Neuronal stem cell (in vitro differentiated cells): Measurements from ENCODE around the gene PIK3CG.

Source experiments
- DNase-seq: peaks from one replicate; pipeline ENCODE4 v3.0.0-alpha.2; 2013; ENCODE audit warnings: low spot score
- H2AFZ ChIP-seq: one replicate; pipeline ENCODE4 v1.6.1; 2013; ENCODE audit warnings: mild to moderate bottlenecking, low read length, inconsistent platforms
- H2AK5ac ChIP-seq: 2 replicates; pipeline ENCODE4 v1.6.1; 2013; ENCODE audit warnings: low read depth, mild to moderate bottlenecking, inconsistent platforms, low read length, moderate library complexity, mixed read lengths
- H2BK120ac ChIP-seq: 2 replicates; pipeline ENCODE4 v1.6.1; 2013; ENCODE audit warnings: low read depth, mild to moderate bottlenecking, inconsistent platforms, low read length, moderate library complexity, mixed read lengths
- H2BK12ac ChIP-seq: one replicate; pipeline ENCODE4 v1.6.1; 2013; ENCODE audit warnings: low read length, inconsistent platforms
- H2BK15ac ChIP-seq: 2 replicates; pipeline ENCODE4 v1.6.1; 2013; ENCODE audit warnings: mild to moderate bottlenecking, low read length, inconsistent platforms, mixed read lengths
- H2BK5ac ChIP-seq: one replicate; pipeline ENCODE4 v1.6.1; 2013; ENCODE audit warnings: inconsistent platforms, mild to moderate bottlenecking, low read length, moderate library complexity
- H3K14ac ChIP-seq: one replicate; pipeline ENCODE4 v1.6.1; 2013; ENCODE audit warnings: low read length, inconsistent platforms
- H3K18ac ChIP-seq: 2 replicates; pipeline ENCODE4 v1.6.1; 2013; ENCODE audit warnings: low read length, inconsistent platforms
- H3K23ac ChIP-seq: 2 replicates; pipeline ENCODE4 v1.6.1; 2013; ENCODE audit warnings: low read depth, mild to moderate bottlenecking, mixed read lengths, low read length, inconsistent platforms; ENCODE audit not compliant: poor library complexity
- H3K27ac ChIP-seq: replicated peaks from 3 replicates; pipeline ENCODE4 v1.5.1; 2013; ENCODE audit warnings: low read length, inconsistent platforms
- H3K27me3 ChIP-seq, 3 experiments: 2 replicates each; pipeline ENCODE4 v1.6.1; 2013; ENCODE audit warnings: low read length in 3 of 3, mild to moderate bottlenecking in 2 of 3, inconsistent platforms in 1 of 3, low read depth in 1 of 3, mixed read lengths in 1 of 3, moderate library complexity in 1 of 3; ENCODE audit not compliant: control insufficient read depth in 3 of 3, insufficient read depth in 3 of 3
- H3K36me3 ChIP-seq, 2 donors: replicated peaks in 1 of 2; 2 replicates each; pipeline ENCODE4 v1.6.1; 2013; ENCODE audit warnings: low read length in 2 of 2; ENCODE audit not compliant: control insufficient read depth in 2 of 2, insufficient read depth in 2 of 2
- H3K4ac ChIP-seq: 2 replicates; pipeline ENCODE4 v1.6.1; 2013; ENCODE audit warnings: inconsistent platforms, mild to moderate bottlenecking, low read length, moderate library complexity
- H3K4me1 ChIP-seq, 2 donors: 1 replicate in 1 of 2; 2 replicates in 1 of 2; pipeline ENCODE4 v1.6.1; 2013; ENCODE audit warnings: low read length in 2 of 2, low read depth in 1 of 2; ENCODE audit not compliant: control insufficient read depth in 2 of 2, insufficient read depth in 1 of 2
- H3K4me2 ChIP-seq: one replicate; pipeline ENCODE4 v1.6.1; 2013; ENCODE audit warnings: mild to moderate bottlenecking, low read length, inconsistent platforms; ENCODE audit not compliant: insufficient read depth, poor library complexity, severe bottlenecking
- H3K4me3 ChIP-seq, 2 donors: 2 replicates each; pipeline ENCODE4 v1.5.1; 2013; ENCODE audit warnings: low read length in 2 of 2, mild to moderate bottlenecking in 2 of 2, inconsistent platforms in 1 of 2, moderate library complexity in 1 of 2
- H3K79me1 ChIP-seq: one replicate; pipeline ENCODE4 v1.6.1; 2013; ENCODE audit warnings: low read depth, mild to moderate bottlenecking, inconsistent platforms, low read length, moderate library complexity
- H3K9ac ChIP-seq: one replicate; pipeline ENCODE4 v1.6.1; 2013; ENCODE audit warnings: mild to moderate bottlenecking, low read depth, low read length, inconsistent platforms; ENCODE audit not compliant: poor library complexity
- H3K9me3 ChIP-seq, 2 donors: replicated peaks in 1 of 2; 2 replicates each; pipeline versions ENCODE3 to v1.6.1; 2013; ENCODE audit warnings: low read length in 2 of 2, mild to moderate bottlenecking in 2 of 2, inconsistent platforms in 1 of 2, low read depth in 1 of 2, mixed read lengths in 1 of 2, moderate library complexity in 1 of 2; ENCODE audit not compliant: control insufficient read depth in 2 of 2, insufficient read depth in 1 of 2
- H4K8ac ChIP-seq: one replicate; pipeline ENCODE4 v1.6.1; 2013; ENCODE audit warnings: low read depth, mild to moderate bottlenecking, inconsistent platforms, low read length, moderate library complexity
- H4K91ac ChIP-seq: one replicate; pipeline ENCODE4 v1.6.1; 2013; ENCODE audit warnings: low read length, low read depth, mild to moderate bottlenecking, inconsistent platforms; ENCODE audit not compliant: poor library complexity
- WGBS, 2 donors: extraction: QIAGEN DNeasy Blood & Tissue Kit; methylation state at CpG; one replicate each; pipeline ENCODE4 v1.1.7; 2013; ENCODE audit warnings: missing lambda C conversion rate in 2 of 2, mixed read lengths in 1 of 2; ENCODE audit not compliant: insufficient read length in 2 of 2, insufficient replicate concordance in 1 of 2; ENCODE audit errors: extremely low coverage in 2 of 2; 5-methylcytosine and 5-hydroxymethylcytosine counted together

Gene PIK3CG

DNA sequence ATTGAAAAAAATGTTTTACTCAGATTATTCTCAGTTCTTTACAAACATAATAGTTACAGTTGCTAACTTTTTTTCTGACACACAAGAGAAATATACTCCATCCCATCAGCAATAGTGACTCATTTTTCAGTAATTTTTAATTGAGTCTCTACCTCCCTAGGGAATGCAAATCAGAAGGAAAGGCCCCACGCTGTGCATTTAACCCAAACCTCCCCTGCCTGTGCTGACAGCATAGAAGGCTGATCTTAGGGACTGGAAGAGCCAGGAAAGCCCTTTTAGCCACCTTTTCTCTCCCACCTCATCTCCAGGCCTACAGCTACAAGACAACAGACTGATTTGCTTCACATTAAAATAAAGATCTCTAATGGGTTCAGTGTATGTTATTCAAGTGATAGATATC lies 24.7 kb upstream of the PIK3CG start:
- H3K27ac ChIP-seq, result no peak overlapping the region
- H2BK120ac ChIP-seq, result no peak overlapping the region
- no peak overlapping the region for H2AK5ac ChIP-seq
- no peaks in the 10 kb centered on the region for H3K79me1 ChIP-seq
- no peak overlapping the region for H3K23ac ChIP-seq
- no peak overlapping the region for H4K91ac ChIP-seq
- no CpG with 5 or more reads among the region's 1 CpG for WGBS, 2 donors
- H2BK12ac ChIP-seq, result no peak overlapping the region
- H3K4me1 ChIP-seq, result peaks cover 0 to 4% of the 10 kb centered on the region in 2 donors
- H3K9ac ChIP-seq, result no peak overlapping the region
- no peak overlapping the region for H2AFZ ChIP-seq
- no peak overlapping the region for H3K4ac ChIP-seq
- H3K36me3 ChIP-seq, result no peaks in the 10 kb centered on the region
- no peaks in the 10 kb centered on the region for H3K9me3 ChIP-seq
- no peak overlapping the region for H2BK15ac ChIP-seq
- H3K4me3 ChIP-seq, result no peak overlapping the region
- no peak for DNase-seq
- no peak overlapping the region for H2BK5ac ChIP-seq
- no peak overlapping the region for H3K4me2 ChIP-seq
- no peaks in the 10 kb centered on the region for H3K27me3 ChIP-seq
- H3K14ac ChIP-seq, result no peak overlapping the region
- H4K8ac ChIP-seq, result no peak overlapping the region
- H3K18ac ChIP-seq, result no peak overlapping the region

- H3K27ac ChIP-seq, result no peak overlapping the region
- H3K36me3 ChIP-seq, result no peaks in the 10 kb centered on the region
- no peaks in the 10 kb centered on the region for H3K79me1 ChIP-seq
- H3K23ac ChIP-seq, result no peak overlapping the region
- no peak overlapping the region for H2BK15ac ChIP-seq
- DNase-seq, result no peak
- no peak overlapping the region for H4K91ac ChIP-seq
- no peak overlapping the region for H3K4ac ChIP-seq
- H3K9ac ChIP-seq, result no peak overlapping the region
- H2BK5ac ChIP-seq, result no peak overlapping the region
- no peaks in the 10 kb centered on the region for H3K27me3 ChIP-seq
- H3K4me3 ChIP-seq, result no peak overlapping the region
- H3K18ac ChIP-seq, result no peak overlapping the region
- peaks cover 0 to 4% of the 10 kb centered on the region in 2 donors for H3K4me1 ChIP-seq
- no peak overlapping the region for H2AK5ac ChIP-seq
- H3K4me2 ChIP-seq, result no peak overlapping the region
- H2AFZ ChIP-seq, result no peak overlapping the region
- H4K8ac ChIP-seq, result no peak overlapping the region
- no peak overlapping the region for H2BK120ac ChIP-seq
- H2BK12ac ChIP-seq, result no peak overlapping the region
- H3K9me3 ChIP-seq, result no peaks in the 10 kb centered on the region
- H3K14ac ChIP-seq, result no peak overlapping the region
These were observed 23.1 kb upstream of the PIK3CG start for GRCh38 chr7:106841896-106842390.

GRCh38 chr7:106844279-106844997 lies 20.6 kb upstream of the PIK3CG start:
- Histone ChIP-seq H2BK12ac (no peak overlapping the region), H3K23ac (no peak overlapping the region), H3K9ac (no peak overlapping the region), H2BK15ac (no peak overlapping the region), H3K9me3 (no peaks in the 10 kb centered on the region), H3K18ac (no peak overlapping the region), H3K79me1 (no peaks in the 10 kb centered on the region), H3K4ac (no peak overlapping the region), H3K4me2 (no peak overlapping the region), H2BK120ac (no peak overlapping the region), H3K27me3 (no peaks in the 10 kb centered on the region), H2AK5ac (no peak overlapping the region), H2AFZ (no peak overlapping the region), H3K14ac (no peak overlapping the region), H2BK5ac (no peak overlapping the region), H4K8ac (no peak overlapping the region), H3K4me1 (peaks cover 0 to 4% of the 10 kb centered on the region in 2 donors), H4K91ac (no peak overlapping the region), H3K27ac (no peak overlapping the region), H3K36me3 (no peaks in the 10 kb centered on the region), H3K4me3 (no peak overlapping the region)
- no peak for DNase-seq
- WGBS, 2 donors, result no CpG with 5 or more reads among the region's 11 CpGs

DNA sequence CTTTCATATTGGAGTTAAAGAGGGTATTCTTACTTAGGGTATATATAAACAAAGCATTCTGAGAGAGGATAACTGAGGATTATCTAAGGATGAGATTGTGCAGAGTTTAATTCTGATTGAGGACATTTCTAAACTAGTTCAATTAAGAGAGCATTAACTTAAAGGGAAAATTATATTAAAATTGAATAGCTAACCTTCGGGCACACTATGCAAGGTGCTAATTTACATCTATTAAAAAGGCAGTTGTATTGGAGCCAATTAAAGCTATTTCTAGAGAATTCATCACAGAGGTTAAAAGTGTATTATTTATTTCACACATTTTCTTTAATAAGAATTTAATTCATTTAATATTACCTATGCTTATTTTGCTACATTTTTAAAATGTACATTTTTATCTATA lies 17.0 kb upstream of the PIK3CG start:
- WGBS, 2 donors, result no CpG with 5 or more reads among the region's 1 CpG
- no peak overlapping the region for H3K4me3 ChIP-seq
- no peak overlapping the region for H3K23ac ChIP-seq
- H3K18ac ChIP-seq, result no peak overlapping the region
- no peaks in the 10 kb centered on the region for H3K4me1 ChIP-seq
- no peak for DNase-seq
- no peak overlapping the region for H4K91ac ChIP-seq
- H3K79me1 ChIP-seq, result no peaks in the 10 kb centered on the region
- H2BK5ac ChIP-seq, result no peak overlapping the region
- no peak overlapping the region for H3K4me2 ChIP-seq
- H2BK15ac ChIP-seq, result no peak overlapping the region
- H3K9me3 ChIP-seq, result no peaks in the 10 kb centered on the region
- no peak overlapping the region for H2BK12ac ChIP-seq
- no peaks in the 10 kb centered on the region for H3K27me3 ChIP-seq
- H3K9ac ChIP-seq, result no peak overlapping the region
- no peaks in the 10 kb centered on the region for H3K36me3 ChIP-seq
- H3K14ac ChIP-seq, result no peak overlapping the region
- H2AFZ ChIP-seq, result no peak overlapping the region
- no peak overlapping the region for H3K27ac ChIP-seq
- H2BK120ac ChIP-seq, result no peak overlapping the region
- no peak overlapping the region for H3K4ac ChIP-seq
- no peak overlapping the region for H2AK5ac ChIP-seq
- no peak overlapping the region for H4K8ac ChIP-seq
